Superior temporal gyrus (tissue), 1 donor: Measurements from ENCODE around the gene FEZF1.
"Not testable (repeated sequence)": the region's sequence is repeated elsewhere in the genome, so short reads cannot be mapped to it uniquely, and the experiment has no call there.

Experiments used
- DNase-seq: peaks from one replicate; pipeline ENCODE4 v3.0.0-alpha.2; 2016; ENCODE audit errors: extremely low spot score

The FEZF1 gene

GRCh38 chr7:122307228-122307621 is 2.7 kb upstream of the FEZF1 start:
- DNase-seq, result no peak

GRCh38 chr7:122306320-122307227 is 2.0 kb upstream of the FEZF1 start:
- no peak for DNase-seq

GRCh38 chr7:122305475-122306319 is 1.1 kb upstream of the FEZF1 start:
- DNase-seq, result no peak

- no peak for DNase-seq
These were observed 459 bp upstream of the FEZF1 start for GRCh38 chr7:122304996-122305421.

- DNase-seq, result no peak
These were observed 825 bp downstream of the FEZF1 start for GRCh38 chr7:122303531-122304318.

- no peak for DNase-seq
These were observed 1.6 kb downstream of the FEZF1 start for GRCh38 chr7:122302761-122303530.

- no peak for DNase-seq
These were observed 2.4 kb downstream of the FEZF1 start for GRCh38 chr7:122301858-122302760.

- DNase-seq, result no peak
These were observed 3.4 kb downstream of the FEZF1 start for GRCh38 chr7:122300956-122301833.

GRCh38 chr7:122300211-122300932 is 4.2 kb downstream of the FEZF1 start:
- DNase-seq, result no peak

- DNase-seq, result no peak
These were observed 4.8 kb downstream of the FEZF1 start for GRCh38 chr7:122299624-122300210.

- DNase-seq, result no peak
These were observed 5.9 kb downstream of the FEZF1 start for GRCh38 chr7:122298618-122299017.

- no peak for DNase-seq
These were observed 6.4 kb downstream of the FEZF1 start for GRCh38 chr7:122298131-122298530.

GRCh38 chr7:122291189-122291588 is 13.4 kb downstream of the FEZF1 start:
- no peak for DNase-seq

GRCh38 chr7:122290476-122290875 is 14.1 kb downstream of the FEZF1 start:
- DNase-seq, result no peak

GRCh38 chr7:122289426-122289825 is 15.1 kb downstream of the FEZF1 start:
- no peak for DNase-seq

- DNase-seq, result not testable (repeated sequence)
These were observed 19.9 kb downstream of the FEZF1 start for GRCh38 chr7:122284608-122285007.

GRCh38 chr7:122273117-122273516 is 31.4 kb downstream of the FEZF1 start:
- DNase-seq, result no peak

GRCh38 chr7:122269241-122269640 is 35.3 kb downstream of the FEZF1 start:
- no peak for DNase-seq
